SK-N-SH (cell line): Measurements from ENCODE around the gene MYCL.

Experiments used
- GABPA ChIP-seq: IDR thresholded peaks from 2 replicates; pipeline ENCODE4 v1.4.0; 2012; ENCODE audit warnings: low read depth, mild to moderate bottlenecking
- JUND ChIP-seq: IDR thresholded peaks from 2 replicates; pipeline ENCODE4 v1.4.0; 2012
- NFIC ChIP-seq: IDR thresholded peaks from 2 replicates; pipeline ENCODE4 v1.4.0; 2012; ENCODE audit warnings: borderline replicate concordance
- SMC3 ChIP-seq: IDR thresholded peaks from 2 replicates; pipeline ENCODE4 v1.6.1; 2012; ENCODE audit warnings: low read depth, low read length, improper control_type of control experiment
- TF ChIP-seq, protein P1 (sequence below): IDR thresholded peaks from 2 replicates; pipeline ENCODE4 v1.4.0; 2012; ENCODE audit warnings: low read depth
- TF ChIP-seq, protein P2 (sequence below): fragments of 200-600 bp; sonication (generic); IDR thresholded peaks from 2 replicates; pipeline ENCODE4 v1.6.1; 2017; ENCODE audit warnings: antibody characterized with exemption, mild to moderate bottlenecking, moderate library complexity
- TF ChIP-seq, protein P3 (sequence below): IDR thresholded peaks from 2 replicates; pipeline ENCODE4 v1.4.0; 2012; ENCODE audit warnings: low read depth, borderline replicate concordance

DNA sequence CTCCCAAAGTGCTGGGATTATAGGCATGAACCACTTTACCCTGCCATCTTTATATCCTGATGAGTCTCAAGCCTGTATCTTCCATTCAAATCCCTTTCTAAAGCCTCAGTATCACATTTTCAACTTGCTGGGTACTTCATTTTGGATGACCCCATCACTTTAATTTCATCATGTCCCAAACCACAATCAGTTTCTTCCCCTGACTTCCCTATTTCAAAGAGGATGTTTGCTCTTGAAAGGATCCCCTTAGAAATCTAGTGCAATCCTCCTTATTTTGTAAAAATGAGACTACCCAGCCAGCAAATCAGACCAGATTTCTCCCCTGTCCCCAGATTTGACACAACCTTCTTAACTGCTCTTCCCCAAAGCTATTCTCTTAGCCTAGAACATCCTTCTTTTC is 11.4 kb downstream of the MYCL start:
- TF ChIP-seq, protein P1, sequence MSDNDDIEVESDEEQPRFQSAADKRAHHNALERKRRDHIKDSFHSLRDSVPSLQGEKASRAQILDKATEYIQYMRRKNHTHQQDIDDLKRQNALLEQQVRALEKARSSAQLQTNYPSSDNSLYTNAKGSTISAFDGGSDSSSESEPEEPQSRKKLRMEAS, result no peak
- TF ChIP-seq, protein P2, sequence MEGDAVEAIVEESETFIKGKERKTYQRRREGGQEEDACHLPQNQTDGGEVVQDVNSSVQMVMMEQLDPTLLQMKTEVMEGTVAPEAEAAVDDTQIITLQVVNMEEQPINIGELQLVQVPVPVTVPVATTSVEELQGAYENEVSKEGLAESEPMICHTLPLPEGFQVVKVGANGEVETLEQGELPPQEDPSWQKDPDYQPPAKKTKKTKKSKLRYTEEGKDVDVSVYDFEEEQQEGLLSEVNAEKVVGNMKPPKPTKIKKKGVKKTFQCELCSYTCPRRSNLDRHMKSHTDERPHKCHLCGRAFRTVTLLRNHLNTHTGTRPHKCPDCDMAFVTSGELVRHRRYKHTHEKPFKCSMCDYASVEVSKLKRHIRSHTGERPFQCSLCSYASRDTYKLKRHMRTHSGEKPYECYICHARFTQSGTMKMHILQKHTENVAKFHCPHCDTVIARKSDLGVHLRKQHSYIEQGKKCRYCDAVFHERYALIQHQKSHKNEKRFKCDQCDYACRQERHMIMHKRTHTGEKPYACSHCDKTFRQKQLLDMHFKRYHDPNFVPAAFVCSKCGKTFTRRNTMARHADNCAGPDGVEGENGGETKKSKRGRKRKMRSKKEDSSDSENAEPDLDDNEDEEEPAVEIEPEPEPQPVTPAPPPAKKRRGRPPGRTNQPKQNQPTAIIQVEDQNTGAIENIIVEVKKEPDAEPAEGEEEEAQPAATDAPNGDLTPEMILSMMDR, result no peak
- TF ChIP-seq JUND, result no peak
- TF ChIP-seq GABPA, result no peak
- TF ChIP-seq NFIC, result no peak
- no peak for TF ChIP-seq SMC3
- TF ChIP-seq, protein P3, sequence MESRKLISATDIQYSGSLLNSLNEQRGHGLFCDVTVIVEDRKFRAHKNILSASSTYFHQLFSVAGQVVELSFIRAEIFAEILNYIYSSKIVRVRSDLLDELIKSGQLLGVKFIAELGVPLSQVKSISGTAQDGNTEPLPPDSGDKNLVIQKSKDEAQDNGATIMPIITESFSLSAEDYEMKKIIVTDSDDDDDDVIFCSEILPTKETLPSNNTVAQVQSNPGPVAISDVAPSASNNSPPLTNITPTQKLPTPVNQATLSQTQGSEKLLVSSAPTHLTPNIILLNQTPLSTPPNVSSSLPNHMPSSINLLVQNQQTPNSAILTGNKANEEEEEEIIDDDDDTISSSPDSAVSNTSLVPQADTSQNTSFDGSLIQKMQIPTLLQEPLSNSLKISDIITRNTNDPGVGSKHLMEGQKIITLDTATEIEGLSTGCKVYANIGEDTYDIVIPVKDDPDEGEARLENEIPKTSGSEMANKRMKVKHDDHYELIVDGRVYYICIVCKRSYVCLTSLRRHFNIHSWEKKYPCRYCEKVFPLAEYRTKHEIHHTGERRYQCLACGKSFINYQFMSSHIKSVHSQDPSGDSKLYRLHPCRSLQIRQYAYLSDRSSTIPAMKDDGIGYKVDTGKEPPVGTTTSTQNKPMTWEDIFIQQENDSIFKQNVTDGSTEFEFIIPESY, result no peak
